GM23248 (cell line): Measurements from ENCODE around the gene CAMK4.

ENCODE experiments used
- EZH2 ChIP-seq: fragments of 200-600 bp; sonication (generic); IDR thresholded peaks from 2 replicates; pipeline ENCODE4 v1.6.1; 2018; ENCODE audit warnings: antibody characterized with exemption, mild to moderate bottlenecking; ENCODE audit not compliant: insufficient read depth, poor library complexity, severe bottlenecking
- EZH2phosphoT487 ChIP-seq: fragments of 200-600 bp; sonication (generic); IDR thresholded peaks from 2 replicates; pipeline ENCODE4 v1.6.1; 2018; ENCODE audit warnings: antibody characterized with exemption, moderate library complexity, mild to moderate bottlenecking, low read depth; ENCODE audit not compliant: insufficient read depth

DNA sequence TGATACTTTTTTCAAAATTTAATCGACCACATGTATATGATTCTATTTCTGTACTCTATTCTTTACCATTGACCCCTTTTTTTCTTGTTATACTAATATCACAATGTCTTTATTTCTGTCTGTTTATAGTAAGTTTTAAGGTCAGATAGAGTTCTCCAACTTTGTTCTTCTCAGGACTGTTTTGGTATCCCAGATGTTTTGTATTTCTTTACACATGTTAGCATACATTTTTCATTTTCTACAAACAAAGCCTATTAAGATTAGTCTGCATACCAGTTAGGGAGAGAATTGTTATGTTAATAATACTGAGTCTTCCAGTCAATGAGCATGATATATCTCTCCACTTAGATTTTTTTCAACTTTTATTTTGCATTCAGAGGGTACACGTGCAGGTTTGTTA, 8.2 kb upstream of the CAMK4 start:
- TF ChIP-seq EZH2 = no peak
- TF ChIP-seq EZH2phosphoT487 = no peak
